Effector memory CD4-positive, alpha-beta T cell (primary cell): ENCODE data around the gene TEDC1.

Experiments used
- DNase-seq, 3 donors: peaks; one replicate each; pipeline ENCODE4 v3.0.0-alpha.2; 2020
- H3K27ac ChIP-seq: 2 replicates; pipeline ENCODE4 v1.7.0; 2013; ENCODE audit warnings: mild to moderate bottlenecking, low read length, moderate library complexity; ENCODE audit not compliant: insufficient read depth, poor library complexity, severe bottlenecking
- H3K27me3 ChIP-seq: replicated peaks from 2 replicates; pipeline ENCODE4 v1.7.0; 2013; ENCODE audit warnings: mild to moderate bottlenecking, low read length; ENCODE audit not compliant: insufficient read depth, control insufficient read depth, poor library complexity, severe bottlenecking
- H3K36me3 ChIP-seq: 2 replicates; pipeline ENCODE4 v1.7.0; 2013; ENCODE audit warnings: mild to moderate bottlenecking, low read length, moderate library complexity; ENCODE audit not compliant: control insufficient read depth, insufficient read depth
- H3K4me1 ChIP-seq: 2 replicates; pipeline ENCODE4 v1.7.0; 2013; ENCODE audit warnings: low read length, mild to moderate bottlenecking; ENCODE audit not compliant: control insufficient read depth, insufficient read depth, poor library complexity, severe bottlenecking
- H3K4me3 ChIP-seq: 2 replicates; pipeline ENCODE4 v1.7.0; 2013; ENCODE audit warnings: low read length, low read depth, mild to moderate bottlenecking; ENCODE audit not compliant: insufficient read depth, poor library complexity, severe bottlenecking
- H3K9me3 ChIP-seq: 2 replicates; pipeline ENCODE4 v1.7.0; 2013; ENCODE audit warnings: mild to moderate bottlenecking, low read length, moderate library complexity; ENCODE audit not compliant: control insufficient read depth

Gene TEDC1

GRCh38 chr14:105528586-105529318 is 37.7 kb downstream of the TEDC1 start:
- peak overlapping the region; percentile 37 for H3K27ac ChIP-seq
- no peaks in the 10 kb centered on the region for H3K36me3 ChIP-seq
- H3K27me3 ChIP-seq = peaks cover 2% of the 10 kb centered on the region
- DNase-seq = no peak
- H3K4me3 ChIP-seq = peak overlapping the region; percentile 58
- H3K9me3 ChIP-seq = no peaks in the 10 kb centered on the region
- peaks cover 37% of the 10 kb centered on the region for H3K4me1 ChIP-seq

DNA sequence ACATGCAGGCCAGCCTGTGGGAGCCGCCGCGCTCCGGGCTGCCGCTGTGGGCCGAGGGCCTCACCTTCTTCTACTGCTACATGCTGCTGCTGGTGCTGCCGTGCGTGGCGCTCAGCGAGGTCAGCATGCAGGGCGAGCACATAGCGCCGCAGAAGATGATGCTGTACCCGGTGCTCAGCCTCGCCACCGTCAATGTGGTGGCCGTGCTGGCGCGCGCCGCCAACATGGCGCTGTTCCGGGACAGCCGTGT is 38.2 kb downstream of the TEDC1 start:
- H3K27ac ChIP-seq = peak overlapping the region; percentile 37
- H3K27me3 ChIP-seq = peaks cover 2% of the 10 kb centered on the region
- peaks cover 37% of the 10 kb centered on the region for H3K4me1 ChIP-seq
- H3K4me3 ChIP-seq = peak overlapping the region; percentile 54
- H3K36me3 ChIP-seq = no peaks in the 10 kb centered on the region
- no peaks in the 10 kb centered on the region for H3K9me3 ChIP-seq
- no peak for DNase-seq

DNA sequence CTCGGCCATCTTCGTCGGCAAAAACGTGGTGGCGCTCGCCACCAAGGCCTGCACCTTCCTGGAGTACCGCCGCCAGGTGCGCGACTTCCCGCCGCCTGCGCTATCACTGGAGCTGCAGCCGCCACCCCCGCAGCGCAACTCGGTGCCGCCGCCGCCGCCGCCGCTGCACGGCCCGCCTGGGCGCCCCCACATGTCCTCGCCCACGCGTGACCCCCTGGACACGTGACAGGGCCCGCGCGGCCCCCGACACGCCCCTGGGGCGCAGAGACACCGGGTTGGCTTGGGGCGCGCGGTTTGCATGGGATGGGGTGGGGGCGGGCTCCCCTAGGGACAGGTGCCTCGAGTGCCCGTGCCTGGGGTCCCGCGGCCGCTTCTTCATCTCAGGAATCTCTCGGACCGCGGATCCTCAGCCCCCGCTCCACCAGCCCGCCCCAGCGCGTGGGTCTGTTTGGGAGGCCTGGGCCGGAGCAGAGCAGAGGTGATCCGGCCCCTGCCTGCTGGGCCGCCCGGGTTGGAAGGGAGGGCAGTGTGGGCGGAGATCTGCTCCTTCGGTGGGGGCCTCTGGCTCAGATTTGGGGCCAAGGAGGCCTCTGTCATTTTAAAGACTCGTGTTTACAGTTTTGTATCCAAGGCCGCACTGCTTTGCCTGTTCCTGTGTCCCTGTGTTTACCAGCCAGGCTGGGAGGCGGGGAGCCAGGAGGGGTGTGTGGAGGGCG is 38.7 kb downstream of the TEDC1 start:
- peaks cover 37% of the 10 kb centered on the region for H3K4me1 ChIP-seq
- no peak for DNase-seq

DNA sequence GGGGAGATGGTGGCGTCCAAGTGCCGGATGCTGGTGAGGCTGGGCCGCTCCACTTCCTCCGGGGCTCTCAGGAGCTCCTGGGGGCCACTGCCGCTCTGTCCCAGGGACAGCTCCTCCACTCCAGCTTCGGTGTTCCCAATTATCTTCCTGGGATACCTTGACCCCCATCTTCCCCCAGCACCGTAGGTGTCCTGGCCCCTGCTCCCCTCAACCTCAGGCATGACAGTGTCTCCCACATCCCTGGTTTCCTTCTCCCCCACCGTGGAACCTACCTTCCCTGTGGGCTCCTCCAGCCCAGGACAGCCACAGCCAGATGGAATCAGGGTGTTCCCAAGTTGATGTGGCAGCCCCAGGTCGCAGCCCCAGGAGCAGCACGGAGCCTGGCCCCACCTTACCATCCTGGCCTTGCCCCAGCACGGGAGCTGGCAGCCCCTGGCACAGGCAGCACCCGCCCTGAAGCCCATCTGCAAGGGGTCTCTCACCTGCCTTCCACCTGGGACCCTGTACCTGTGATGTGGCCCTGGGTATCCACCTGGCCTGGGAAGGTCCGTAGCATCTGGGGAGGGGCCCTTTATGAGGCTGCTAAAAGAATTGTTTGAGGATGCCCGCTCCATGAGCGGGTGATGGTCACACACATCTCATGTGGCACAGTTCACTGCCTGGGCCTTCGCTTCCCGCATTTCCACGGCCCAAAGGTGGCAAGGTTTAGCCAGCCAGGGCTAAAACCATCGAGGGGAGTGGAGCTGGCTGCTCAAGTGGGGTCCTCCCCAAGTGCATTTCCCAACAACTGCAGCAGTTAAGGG is 39.4 kb downstream of the TEDC1 start:
- Histone ChIP-seq H3K4me3 (peak overlapping the region; percentile 16), H3K27ac (peak overlapping the region; percentile 7), H3K9me3 (no peaks in the 10 kb centered on the region), H3K36me3 (no peaks in the 10 kb centered on the region), H3K4me1 (peaks cover 37% of the 10 kb centered on the region), H3K27me3 (peaks cover 2% of the 10 kb centered on the region)
- no peak for DNase-seq

More for the DNA sequence above, 38.7 kb downstream of the TEDC1 start:
- H3K4me3 ChIP-seq = peak overlapping the region; percentile 54
- H3K27ac ChIP-seq = peak overlapping the region; percentile 37
- no peaks in the 10 kb centered on the region for H3K9me3 ChIP-seq
- H3K27me3 ChIP-seq = peaks cover 2% of the 10 kb centered on the region
- H3K36me3 ChIP-seq = no peaks in the 10 kb centered on the region

DNA sequence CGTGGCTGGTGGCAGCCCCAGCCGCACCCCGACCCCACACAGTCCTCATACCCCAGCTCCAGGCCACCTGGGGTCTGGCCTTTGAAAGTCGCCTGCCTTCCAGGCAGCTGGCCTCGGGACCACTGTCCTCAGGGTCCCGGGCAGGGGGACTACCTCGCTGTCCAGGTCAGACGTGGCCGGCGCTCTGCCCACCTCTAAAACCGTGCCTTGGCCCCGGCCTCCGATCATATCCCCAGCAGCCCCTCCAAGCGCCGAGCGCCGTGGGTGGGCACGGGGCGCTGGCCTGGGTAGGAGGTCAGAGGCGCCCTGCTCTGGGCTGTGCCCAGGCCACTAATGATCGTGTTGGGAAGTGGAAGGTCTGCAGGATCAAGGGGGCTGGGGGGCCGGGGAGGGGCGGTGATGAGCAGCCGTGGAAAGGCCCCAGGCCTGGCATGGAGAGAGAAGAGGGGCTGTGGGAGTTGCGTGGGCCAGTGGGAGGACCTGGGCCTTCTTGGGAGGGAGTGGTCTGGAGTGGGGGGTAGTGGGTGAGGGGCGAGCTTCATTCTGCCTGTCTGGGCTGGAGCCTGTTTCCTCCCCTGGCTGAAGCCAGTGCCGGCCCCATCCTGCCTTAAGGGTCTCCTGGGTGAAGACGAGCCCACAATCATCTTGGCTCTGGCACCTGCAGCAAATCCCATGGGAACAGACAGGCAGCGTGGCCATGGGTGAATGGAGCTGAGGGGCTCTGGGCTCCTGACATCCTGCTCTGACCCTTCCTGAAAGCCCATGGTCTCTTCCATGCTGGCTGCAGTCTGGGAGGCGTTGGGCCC is 40.2 kb downstream of the TEDC1 start:
- Histone ChIP-seq H3K27me3 (peaks cover 2% of the 10 kb centered on the region), H3K4me3 (no peak overlapping the region), H3K9me3 (no peaks in the 10 kb centered on the region), H3K27ac (no peak overlapping the region), H3K36me3 (no peaks in the 10 kb centered on the region), H3K4me1 (peaks cover 33% of the 10 kb centered on the region)
- no peak for DNase-seq

GRCh38 chr14:105531894-105532623 is 41.0 kb downstream of the TEDC1 start:
- no peak for DNase-seq
- H3K27ac ChIP-seq = no peak overlapping the region
- H3K27me3 ChIP-seq = no peaks in the 10 kb centered on the region
- no peak overlapping the region for H3K4me3 ChIP-seq
- H3K36me3 ChIP-seq = no peaks in the 10 kb centered on the region
- H3K9me3 ChIP-seq = no peaks in the 10 kb centered on the region
- H3K4me1 ChIP-seq = peaks cover 29% of the 10 kb centered on the region

DNA sequence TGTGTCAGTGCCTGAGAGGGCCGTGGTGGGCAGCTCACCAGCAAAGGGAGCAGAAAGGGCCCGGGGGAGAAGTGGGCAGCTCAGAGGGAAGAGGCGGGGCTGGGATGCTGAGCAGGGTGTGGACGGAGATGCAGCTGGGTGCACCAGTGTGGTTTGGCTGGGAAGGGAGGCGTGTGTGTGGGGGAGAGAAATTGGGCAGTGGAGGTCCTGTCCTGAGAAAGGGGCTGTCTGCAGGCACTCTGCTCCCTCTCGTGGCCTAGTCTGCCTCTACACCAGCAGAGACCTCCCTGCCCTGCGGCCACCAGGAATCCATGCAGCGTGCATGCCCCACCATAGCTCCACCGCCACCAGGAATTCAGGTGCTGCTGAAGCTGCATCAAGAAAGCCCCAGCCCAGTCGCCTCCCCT is 41.7 kb downstream of the TEDC1 start:
- peaks cover 22% of the 10 kb centered on the region for H3K4me1 ChIP-seq
- H3K4me3 ChIP-seq = no peak overlapping the region
- no peak for DNase-seq
- H3K27me3 ChIP-seq = no peaks in the 10 kb centered on the region
- no peaks in the 10 kb centered on the region for H3K36me3 ChIP-seq
- no peaks in the 10 kb centered on the region for H3K9me3 ChIP-seq
- no peak overlapping the region for H3K27ac ChIP-seq

- H3K4me1 ChIP-seq = peaks cover 18% of the 10 kb centered on the region
- no peaks in the 10 kb centered on the region for H3K9me3 ChIP-seq
- no peak overlapping the region for H3K4me3 ChIP-seq
- no peaks in the 10 kb centered on the region for H3K36me3 ChIP-seq
- no peak for DNase-seq
- H3K27ac ChIP-seq = no peak overlapping the region
- H3K27me3 ChIP-seq = no peaks in the 10 kb centered on the region
These were observed 42.3 kb downstream of the TEDC1 start for GRCh38 chr14:105533391-105533790.

- Histone ChIP-seq H3K9me3 (no peaks in the 10 kb centered on the region), H3K36me3 (no peaks in the 10 kb centered on the region), H3K4me1 (peaks cover 14% of the 10 kb centered on the region), H3K27me3 (no peaks in the 10 kb centered on the region), H3K4me3 (no peak overlapping the region), H3K27ac (no peak overlapping the region)
- no peak for DNase-seq
These were observed 42.9 kb downstream of the TEDC1 start for GRCh38 chr14:105533811-105534498.
